Activated CD8-positive, alpha-beta memory T cell treated with anti-CD3 and anti-CD28 coated beads, Interleukin-2, amount 50 U/mL, for 24 hours (primary cell): Measurements from ENCODE around the gene FAM136A.
"Not testable (repeated sequence)": the region's sequence is repeated elsewhere in the genome, so short reads cannot be mapped to it uniquely, and the experiment has no call there.

Experiments used
- DNase-seq: peaks from one replicate; pipeline ENCODE4 v3.0.0-alpha.2; 2020; ENCODE audit errors: extremely low read depth

The FAM136A gene

GRCh38 chr2:70297828-70298227 lies 4.0 kb downstream of the FAM136A start:
- DNase-seq = not testable (repeated sequence)

- no peak for DNase-seq
Observed at GRCh38 chr2:70283500-70284191, 18.2 kb downstream of the FAM136A start.

- DNase-seq = no peak
Observed at GRCh38 chr2:70282439-70282838, 19.4 kb downstream of the FAM136A start.

GRCh38 chr2:70280242-70280798 lies 21.5 kb downstream of the FAM136A start:
- DNase-seq = no peak

GRCh38 chr2:70270323-70270722 lies 31.5 kb downstream of the FAM136A start:
- DNase-seq = no peak

GRCh38 chr2:70269422-70270302 lies 32.2 kb downstream of the FAM136A start:
- DNase-seq = not testable (repeated sequence)

- DNase-seq = not testable (repeated sequence)
Observed at GRCh38 chr2:70266925-70267324, 34.9 kb downstream of the FAM136A start.

GRCh38 chr2:70261501-70261900 lies 40.4 kb downstream of the FAM136A start:
- DNase-seq = no peak

GRCh38 chr2:70258532-70258875 lies 43.4 kb downstream of the FAM136A start:
- DNase-seq = no peak

GRCh38 chr2:70255637-70256314 lies 46.1 kb downstream of the FAM136A start:
- no peak for DNase-seq

GRCh38 chr2:70250434-70250833 lies 51.4 kb downstream of the FAM136A start:
- no peak for DNase-seq

- peak; percentile 97 for DNase-seq
Observed at GRCh38 chr2:70248181-70248847, 53.6 kb downstream of the FAM136A start, which contains the start of gene TIA1. TSS of gene TIA1 (minus strand) at chr2:70248628. CDS start at chr2:70248430, 198 bp downstream.

GRCh38 chr2:70247364-70248180 lies 54.3 kb downstream of the FAM136A start:
- DNase-seq = no peak
